GM19043 (cell line): Measurements from ENCODE around the gene NTS.

Source experiments
- ATAC-seq: cut with Tn5 transposase; IDR thresholded peaks from one replicate; pipeline ENCODE4 v1.9.1; 2021; ENCODE audit warnings: low read depth; ENCODE audit not compliant: unreplicated experiment

The NTS gene

DNA sequence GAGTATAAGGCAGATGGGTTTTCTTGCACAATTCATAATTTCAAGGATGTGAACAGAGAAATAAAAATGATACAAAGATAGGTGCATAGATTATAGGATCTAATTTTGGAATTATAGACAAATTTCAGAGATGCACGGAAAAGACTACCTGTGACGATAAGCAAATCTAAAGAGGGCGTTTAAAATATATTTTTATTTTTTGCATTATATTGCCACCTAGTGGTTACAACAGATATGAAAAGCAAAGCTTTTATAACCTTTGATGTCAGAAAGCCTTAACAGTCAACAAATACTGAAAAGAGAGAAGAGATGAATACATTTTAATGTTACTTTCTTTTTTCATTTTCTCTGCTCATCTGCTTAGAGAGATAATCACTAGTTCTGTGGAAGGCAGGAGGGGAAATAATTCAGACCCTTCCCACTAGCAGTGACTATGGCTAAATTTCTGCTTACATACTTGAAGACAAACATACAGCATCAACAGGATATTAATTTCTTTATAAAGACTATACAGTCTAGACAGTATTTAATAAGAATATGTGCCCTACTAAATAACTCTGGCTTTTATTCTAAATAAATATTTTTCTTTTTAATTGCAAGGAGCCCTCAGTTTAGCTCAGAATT is 46.3 kb downstream of the NTS start:
- ATAC-seq = peak; percentile 67

DNA sequence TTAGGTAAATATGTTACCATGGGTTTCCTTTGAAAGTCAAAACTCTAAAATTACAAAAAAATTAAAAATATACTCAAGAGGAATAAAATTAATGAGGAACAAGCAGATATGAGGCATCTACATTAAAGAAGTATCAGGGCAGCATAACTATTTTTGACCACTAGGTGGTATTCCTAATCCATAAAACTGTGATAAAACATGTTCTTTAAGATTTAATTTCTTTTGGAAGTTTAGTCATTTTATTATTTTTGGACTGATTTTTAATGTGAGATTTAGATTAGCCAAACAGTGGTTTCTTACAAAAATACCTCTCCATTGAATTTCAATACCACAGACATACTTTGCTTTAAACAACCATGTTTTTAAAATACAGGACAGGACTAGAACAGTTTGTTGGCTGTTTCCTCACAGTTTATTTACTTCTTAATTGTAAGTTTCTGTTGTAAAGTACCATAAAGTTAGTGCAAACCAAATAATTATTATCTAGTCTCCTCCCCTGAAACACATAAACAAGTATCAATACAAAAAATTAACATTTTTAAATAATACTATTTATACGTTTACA is 49.8 kb downstream of the NTS start:
- ATAC-seq = no peak

DNA sequence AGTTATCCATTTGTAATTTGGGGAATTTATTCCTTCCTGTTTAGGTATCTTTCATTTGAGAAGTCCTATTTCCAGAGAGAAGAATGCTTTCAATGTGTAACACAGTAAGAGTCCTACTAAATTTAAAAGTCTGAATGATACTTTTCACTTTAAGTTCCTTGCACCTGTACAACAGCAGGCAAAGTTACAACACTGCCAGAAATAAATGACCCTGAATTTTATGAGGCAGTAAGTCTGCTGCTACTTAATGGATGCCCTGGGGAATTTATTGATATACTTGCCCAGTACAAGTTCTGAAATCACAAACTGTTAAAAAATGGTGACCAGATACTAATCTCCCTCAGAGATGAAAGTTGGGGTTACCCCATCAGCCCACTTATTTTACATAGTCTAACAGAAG is 53.1 kb downstream of the NTS start:
- no peak for ATAC-seq
